SK-N-MC (cell line): ENCODE measurements around the gene TGM6.

Experiments
- EZH2 ChIP-seq: fragments of 200-600 bp; sonication (generic); IDR thresholded peaks from one replicate; pipeline ENCODE4 v1.6.1; 2017; ENCODE audit warnings: antibody characterized with exemption
- FOXP2 ChIP-seq: optimal IDR thresholded peaks from 2 replicates; pipeline ENCODE3; 2011; ENCODE audit warnings: mild to moderate bottlenecking, moderate library complexity; ENCODE audit not compliant: insufficient read depth; ENCODE audit errors: extremely low read length, control extremely low read depth

GRCh38 chr20:2379511-2380229 is 1.0 kb upstream of the TGM6 start:
- TF ChIP-seq EZH2 (no peak), FOXP2 (no peak)
